ENCODE data around the gene NLRP5.
"Not testable (repeated sequence)": the region's sequence is repeated elsewhere in the genome, so short reads cannot be mapped to it uniquely, and the experiment has no call there.

The NLRP5 gene

DNA sequence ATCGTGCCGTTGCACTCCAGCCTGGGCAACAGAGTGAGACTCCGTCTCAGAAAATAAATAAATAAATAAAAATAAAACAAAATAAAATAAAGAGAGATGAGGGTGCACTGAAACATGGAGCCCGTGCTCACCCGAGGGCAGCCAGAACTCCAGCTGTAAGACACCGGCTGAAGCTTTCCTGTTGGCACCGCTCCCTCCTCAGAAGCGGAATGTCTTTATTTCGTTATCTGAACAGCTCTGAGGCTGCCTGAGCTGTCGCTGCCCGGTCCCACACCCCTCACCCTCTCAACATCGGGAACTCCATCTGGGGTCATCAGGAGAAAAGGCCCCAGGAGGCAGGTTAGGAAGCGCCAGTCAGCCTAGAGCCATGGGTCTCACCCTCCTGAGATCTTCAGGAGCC is 110.1 kb downstream of the NLRP5 start:
- Histone ChIP-seq H3K9ac (ENCODE audit: low read length) (no peak overlapping the region), H3K4me1 (ENCODE audit: low read length) (peaks cover 28% of the 10 kb centered on the region), H3K27me3 (ENCODE audit: low read depth, low read length) (no peaks in the 10 kb centered on the region), H2AFZ (ENCODE audit: low read depth, low read length) (no peak overlapping the region), H3K79me2 (ENCODE audit: low read length) (peaks cover 81% of the 10 kb centered on the region), H3K27ac (ENCODE audit: low read length) (no peak overlapping the region), H3K4me2 (ENCODE audit: low read length) (no peak overlapping the region), H4K20me1 (ENCODE audit: insufficient read depth, low read length) (peaks cover 7% of the 10 kb centered on the region), H3K4me3 (ENCODE audit: low read length) (no peak overlapping the region), H3K36me3 (replicated peaks; ENCODE audit: low read depth, low read length) (peaks cover 46% of the 10 kb centered on the region), H3K9me3 (ENCODE audit: insufficient read depth, low read length) (no peaks in the 10 kb centered on the region)
- TF ChIP-seq, protein P1, sequence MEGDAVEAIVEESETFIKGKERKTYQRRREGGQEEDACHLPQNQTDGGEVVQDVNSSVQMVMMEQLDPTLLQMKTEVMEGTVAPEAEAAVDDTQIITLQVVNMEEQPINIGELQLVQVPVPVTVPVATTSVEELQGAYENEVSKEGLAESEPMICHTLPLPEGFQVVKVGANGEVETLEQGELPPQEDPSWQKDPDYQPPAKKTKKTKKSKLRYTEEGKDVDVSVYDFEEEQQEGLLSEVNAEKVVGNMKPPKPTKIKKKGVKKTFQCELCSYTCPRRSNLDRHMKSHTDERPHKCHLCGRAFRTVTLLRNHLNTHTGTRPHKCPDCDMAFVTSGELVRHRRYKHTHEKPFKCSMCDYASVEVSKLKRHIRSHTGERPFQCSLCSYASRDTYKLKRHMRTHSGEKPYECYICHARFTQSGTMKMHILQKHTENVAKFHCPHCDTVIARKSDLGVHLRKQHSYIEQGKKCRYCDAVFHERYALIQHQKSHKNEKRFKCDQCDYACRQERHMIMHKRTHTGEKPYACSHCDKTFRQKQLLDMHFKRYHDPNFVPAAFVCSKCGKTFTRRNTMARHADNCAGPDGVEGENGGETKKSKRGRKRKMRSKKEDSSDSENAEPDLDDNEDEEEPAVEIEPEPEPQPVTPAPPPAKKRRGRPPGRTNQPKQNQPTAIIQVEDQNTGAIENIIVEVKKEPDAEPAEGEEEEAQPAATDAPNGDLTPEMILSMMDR (IDR thresholded peaks at IDR 0.05; ENCODE audit: low read depth, low read length) = no peak
- TF ChIP-seq EZH2phosphoT487 (IDR thresholded peaks at IDR 0.05; ENCODE audit: low read depth) = no peak

DNA sequence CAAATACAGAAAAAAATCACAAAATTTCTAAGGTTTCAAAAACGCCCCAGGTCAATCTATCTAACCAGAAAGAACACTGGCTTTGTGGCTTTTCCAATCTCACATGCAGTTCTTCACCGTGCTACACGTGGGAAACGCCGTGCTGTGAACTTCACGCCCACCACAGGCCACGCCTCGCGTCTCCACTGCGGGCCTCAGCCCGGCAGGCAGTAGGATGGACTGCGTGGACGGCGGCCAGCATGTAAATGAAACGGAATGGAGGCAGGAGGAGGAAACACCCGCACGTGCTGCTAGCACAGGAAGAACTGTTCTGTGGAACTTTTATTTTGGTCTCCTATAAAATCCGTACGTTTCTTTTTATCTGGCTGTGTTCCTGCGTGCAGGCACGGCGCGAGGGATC is 110.7 kb downstream of the NLRP5 start:
- Histone ChIP-seq H3K27ac (ENCODE audit: low read length) (no peak overlapping the region), H3K9me3 (ENCODE audit: insufficient read depth, low read length) (no peaks in the 10 kb centered on the region), H3K4me1 (ENCODE audit: low read length) (peaks cover 23% of the 10 kb centered on the region), H2AFZ (ENCODE audit: low read depth, low read length) (no peak overlapping the region), H3K36me3 (replicated peaks; ENCODE audit: low read depth, low read length) (peaks cover 52% of the 10 kb centered on the region), H3K9ac (ENCODE audit: low read length) (no peak overlapping the region), H3K79me2 (ENCODE audit: low read length) (peaks cover 83% of the 10 kb centered on the region), H4K20me1 (ENCODE audit: insufficient read depth, low read length) (peaks cover 10% of the 10 kb centered on the region), H3K4me3 (ENCODE audit: low read length) (no peak overlapping the region), H3K27me3 (ENCODE audit: low read depth, low read length) (no peaks in the 10 kb centered on the region), H3K4me2 (ENCODE audit: low read length) (no peak overlapping the region)
- TF ChIP-seq, protein P1 (IDR thresholded peaks at IDR 0.05; ENCODE audit: low read depth, low read length) = no peak
- no peak for TF ChIP-seq EZH2phosphoT487 (IDR thresholded peaks at IDR 0.05; ENCODE audit: low read depth)

DNA sequence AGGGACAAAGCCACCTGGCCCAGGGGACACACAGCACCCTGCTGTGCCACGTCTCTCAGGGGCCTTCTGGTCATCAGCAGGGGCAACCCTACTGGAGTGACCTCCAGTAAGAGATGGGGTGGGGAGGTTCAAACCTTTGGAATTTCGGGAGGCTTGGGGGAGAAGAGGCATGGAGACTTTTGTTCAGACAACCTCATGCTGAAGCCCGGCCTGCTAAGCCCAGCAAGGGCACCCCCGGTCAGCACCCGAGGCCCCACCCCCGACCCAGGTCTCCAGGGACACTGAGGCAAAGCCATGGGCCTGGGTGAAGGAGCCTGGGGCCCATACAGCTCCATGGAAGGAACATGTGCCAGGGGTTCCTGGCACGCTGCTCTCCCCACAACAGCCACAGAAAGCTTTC is 111.2 kb downstream of the NLRP5 start:
- H3K4me3 ChIP-seq (ENCODE audit: low read length) = no peak overlapping the region
- TF ChIP-seq EZH2phosphoT487 (IDR thresholded peaks at IDR 0.05; ENCODE audit: low read depth) = no peak
- TF ChIP-seq, protein P1 (IDR thresholded peaks at IDR 0.05; ENCODE audit: low read depth, low read length) = no peak
- H2AFZ ChIP-seq (ENCODE audit: low read depth, low read length) = no peak overlapping the region
- no peak overlapping the region for H3K27ac ChIP-seq (ENCODE audit: low read length)
- H3K9me3 ChIP-seq (ENCODE audit: insufficient read depth, low read length) = no peaks in the 10 kb centered on the region
- no peak overlapping the region for H3K9ac ChIP-seq (ENCODE audit: low read length)
- no peak overlapping the region for H3K4me2 ChIP-seq (ENCODE audit: low read length)
- H3K36me3 ChIP-seq (replicated peaks; ENCODE audit: low read depth, low read length) = peaks cover 53% of the 10 kb centered on the region
- H3K4me1 ChIP-seq (ENCODE audit: low read length) = peaks cover 19% of the 10 kb centered on the region
- H4K20me1 ChIP-seq (ENCODE audit: insufficient read depth, low read length) = peaks cover 15% of the 10 kb centered on the region
- peaks cover 83% of the 10 kb centered on the region for H3K79me2 ChIP-seq (ENCODE audit: low read length)
- no peaks in the 10 kb centered on the region for H3K27me3 ChIP-seq (ENCODE audit: low read depth, low read length)

DNA sequence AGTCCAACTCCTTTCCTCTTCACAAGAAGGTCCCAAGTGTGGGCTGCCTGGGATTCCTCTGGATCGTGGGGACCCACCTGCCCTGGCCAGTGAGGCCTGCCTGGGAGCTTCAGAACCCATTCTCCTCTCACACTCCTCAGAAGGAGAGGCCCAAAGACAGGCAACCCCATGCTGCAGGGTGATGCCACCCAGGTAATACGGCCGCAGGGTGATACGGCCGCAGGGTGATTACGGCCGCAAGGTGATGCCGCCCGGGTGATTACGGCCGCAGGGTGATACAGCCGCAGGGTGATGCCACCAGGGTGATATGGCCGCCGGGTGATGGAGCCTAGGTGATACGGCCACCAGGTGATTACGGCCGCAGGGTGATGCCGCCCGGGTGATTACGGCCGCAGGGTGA is 111.7 kb downstream of the NLRP5 start:
- not testable (repeated sequence) for H3K4me3 ChIP-seq (ENCODE audit: low read length); H3K27ac ChIP-seq (ENCODE audit: low read length); H3K4me2 ChIP-seq (ENCODE audit: low read length); H3K9me3 ChIP-seq (ENCODE audit: insufficient read depth, low read length); H2AFZ ChIP-seq (ENCODE audit: low read depth, low read length); H3K9ac ChIP-seq (ENCODE audit: low read length); H3K27me3 ChIP-seq (ENCODE audit: low read depth, low read length)
- Histone ChIP-seq H4K20me1 (ENCODE audit: insufficient read depth, low read length) (peaks cover 19% of the 10 kb centered on the region), H3K4me1 (ENCODE audit: low read length) (peaks cover 14% of the 10 kb centered on the region; the same call in 1 of the 2 replicates), H3K36me3 (replicated peaks; ENCODE audit: low read depth, low read length) (peaks cover 48% of the 10 kb centered on the region), H3K79me2 (ENCODE audit: low read length) (peaks cover 83% of the 10 kb centered on the region)

All from OCI-LY3 (cell line).